ENCODE data around the gene PARM1. TPM values are rescaled to one million over a fixed set of nuclear protein-coding genes. Genes with fewer than 3 reads are reported as not detected.

The PARM1 gene
- total RNA-seq, 2 experiments from 2014 or later, result 0.09 TPM; not detected in 1

DNA sequence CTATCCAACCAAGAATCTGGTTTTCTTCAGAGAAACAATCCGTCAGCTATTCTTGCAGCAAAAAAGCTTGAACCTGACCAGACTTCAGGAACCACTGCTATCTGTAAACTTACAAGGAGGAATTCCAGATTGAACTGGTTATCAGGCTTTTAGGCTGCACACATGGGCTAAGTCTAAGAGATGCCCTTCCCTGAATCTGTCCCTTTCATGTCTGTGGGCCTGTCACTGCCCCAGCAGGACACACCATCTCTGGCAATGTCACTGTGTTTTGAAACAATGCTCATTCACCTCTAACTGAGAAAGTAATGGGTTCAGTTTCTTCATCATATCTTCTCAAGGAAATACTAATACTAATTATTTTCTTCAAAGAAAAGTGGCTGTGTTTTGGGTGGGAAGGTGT lies 72.8 kb downstream of the PARM1 start:
- Mint-ChIP-seq H3K27ac (no peak overlapping the region), H3K4me3 (no peak overlapping the region), H3K4me1 (no peaks in the 10 kb centered on the region), H3K36me3 (no peaks in the 10 kb centered on the region), H3K27me3 (no peaks in the 10 kb centered on the region), H3K9me3 (ENCODE audit: low read depth) (peaks cover 9% of the 10 kb centered on the region)
- no peak for ATAC-seq
- CTCF ChIA-PET, result no interaction called here
- no peak for DNase-seq

DNA sequence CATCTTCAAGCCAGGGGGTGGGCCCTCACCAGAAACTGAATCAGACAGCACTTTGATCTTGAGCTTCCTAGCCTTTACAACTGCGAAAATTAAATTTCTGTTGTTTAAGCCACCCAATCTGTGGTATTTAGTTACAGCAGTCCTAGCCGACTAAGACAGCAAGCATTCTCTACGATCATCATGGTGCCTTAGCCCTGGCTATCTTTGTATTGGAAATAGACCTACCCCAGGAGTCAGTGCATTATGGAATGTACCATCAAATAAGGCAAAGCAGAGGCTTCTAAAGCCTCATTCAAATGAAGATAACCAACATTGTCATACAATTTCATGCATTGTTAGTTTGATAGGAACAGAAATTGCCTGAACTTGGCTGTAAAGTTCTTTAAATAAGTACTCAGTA lies 75.0 kb downstream of the PARM1 start:
- DNase-seq (no peak), ATAC-seq (no peak)
- Mint-ChIP-seq H3K9me3 (ENCODE audit: low read depth) (peaks cover 9% of the 10 kb centered on the region), H3K4me3 (no peak overlapping the region), H3K36me3 (no peaks in the 10 kb centered on the region), H3K27ac (no peak overlapping the region), H3K4me1 (no peaks in the 10 kb centered on the region), H3K27me3 (no peaks in the 10 kb centered on the region)
- CTCF ChIA-PET, result no interaction called here

- CTCF ChIA-PET, result no interaction called here
- Mint-ChIP-seq H3K27ac (no peak overlapping the region), H3K27me3 (no peaks in the 10 kb centered on the region), H3K36me3 (no peaks in the 10 kb centered on the region), H3K9me3 (ENCODE audit: low read depth) (peaks cover 9% of the 10 kb centered on the region), H3K4me1 (no peaks in the 10 kb centered on the region), H3K4me3 (no peak overlapping the region)
- ATAC-seq, result no peak
- DNase-seq, result no peak
Observed at GRCh38 chr4:75009138-75009537, 76.2 kb downstream of the PARM1 start.

GRCh38 chr4:75011131-75011795 lies 78.3 kb downstream of the PARM1 start:
- DNase-seq, result no peak
- H3K4me1 Mint-ChIP-seq, result no peaks in the 10 kb centered on the region
- H3K36me3 Mint-ChIP-seq, result no peaks in the 10 kb centered on the region
- CTCF ChIA-PET, result no interaction called here
- peaks cover 9% of the 10 kb centered on the region for H3K9me3 Mint-ChIP-seq (ENCODE audit: low read depth)
- ATAC-seq, result no peak
- no peaks in the 10 kb centered on the region for H3K27me3 Mint-ChIP-seq
- no peak overlapping the region for H3K4me3 Mint-ChIP-seq
- H3K27ac Mint-ChIP-seq, result no peak overlapping the region

DNA sequence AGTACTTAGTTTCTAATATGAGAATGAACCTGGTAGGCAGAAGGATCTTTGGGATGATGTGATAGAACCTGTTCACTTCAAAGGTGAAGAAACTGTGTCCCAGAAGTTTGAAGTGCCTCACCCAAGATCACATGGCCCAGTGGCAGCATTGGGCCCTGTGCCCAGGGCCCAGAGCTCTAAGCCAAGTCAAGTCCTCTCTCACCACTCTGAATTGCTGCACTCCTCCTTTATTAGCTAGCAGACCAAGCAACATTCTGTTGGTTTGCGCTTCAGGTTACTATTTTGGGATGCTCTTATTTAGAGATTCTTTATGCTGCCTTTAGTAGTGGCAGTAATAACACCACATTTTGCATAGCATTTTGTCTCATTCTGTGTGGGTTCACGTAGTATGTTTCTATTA lies 82.7 kb downstream of the PARM1 start:
- Mint-ChIP-seq H3K27ac (no peak overlapping the region), H3K9me3 (ENCODE audit: low read depth) (no peaks in the 10 kb centered on the region), H3K36me3 (no peaks in the 10 kb centered on the region), H3K4me3 (no peak overlapping the region), H3K4me1 (no peaks in the 10 kb centered on the region), H3K27me3 (no peaks in the 10 kb centered on the region)
- DNase-seq (no peak), ATAC-seq (no peak)
- CTCF ChIA-PET, result no interaction called here

DNA sequence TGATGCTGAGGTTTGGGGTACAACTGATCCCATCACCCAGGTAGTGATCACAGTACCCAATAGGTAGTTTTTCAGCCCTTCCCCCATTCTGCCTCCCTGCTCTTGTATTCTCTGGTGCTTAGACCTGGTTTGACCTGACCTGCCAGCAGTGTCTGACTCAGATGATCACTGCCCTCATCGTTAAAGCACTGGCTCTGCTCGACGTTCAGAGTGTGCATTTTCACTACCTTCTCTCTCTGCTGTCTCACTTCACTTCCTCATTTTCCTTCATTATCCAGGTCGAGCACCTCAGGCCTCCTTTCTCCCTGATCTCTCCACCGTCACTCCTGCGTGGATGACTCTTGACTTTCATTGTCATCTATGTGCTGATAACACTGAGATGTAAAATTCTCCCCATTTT lies 83.6 kb downstream of the PARM1 start:
- ATAC-seq, result no peak
- Mint-ChIP-seq H3K36me3 (no peaks in the 10 kb centered on the region), H3K27ac (no peak overlapping the region), H3K9me3 (ENCODE audit: low read depth) (no peaks in the 10 kb centered on the region), H3K4me1 (no peaks in the 10 kb centered on the region), H3K27me3 (no peaks in the 10 kb centered on the region), H3K4me3 (no peak overlapping the region)
- DNase-seq, result no peak
- CTCF ChIA-PET, result no interaction called here

GRCh38 chr4:75018811-75019479 lies 86.0 kb downstream of the PARM1 start:
- H3K36me3 Mint-ChIP-seq, result no peaks in the 10 kb centered on the region
- no peaks in the 10 kb centered on the region for H3K4me1 Mint-ChIP-seq

GRCh38 chr4:75025431-75025830 lies 92.5 kb downstream of the PARM1 start:
- no peak for DNase-seq
- Mint-ChIP-seq H3K4me1 (no peaks in the 10 kb centered on the region), H3K4me3 (no peak overlapping the region), H3K27me3 (no peaks in the 10 kb centered on the region), H3K27ac (no peak overlapping the region), H3K36me3 (no peaks in the 10 kb centered on the region), H3K9me3 (ENCODE audit: low read depth) (no peaks in the 10 kb centered on the region)
- CTCF ChIA-PET, result no interaction called here
- no peak for ATAC-seq

More at GRCh38 chr4:75018811-75019479, 86.0 kb downstream of the PARM1 start:
- DNase-seq (no peak), ATAC-seq (no peak)
- Mint-ChIP-seq H3K27me3 (no peaks in the 10 kb centered on the region), H3K27ac (no peak overlapping the region), H3K4me3 (no peak overlapping the region), H3K9me3 (ENCODE audit: low read depth) (no peaks in the 10 kb centered on the region)
- CTCF ChIA-PET, result no interaction called here

- Mint-ChIP-seq H3K4me3 (no peak overlapping the region), H3K9me3 (ENCODE audit: low read depth) (no peaks in the 10 kb centered on the region), H3K4me1 (no peaks in the 10 kb centered on the region), H3K36me3 (no peaks in the 10 kb centered on the region), H3K27ac (no peak overlapping the region), H3K27me3 (no peaks in the 10 kb centered on the region)
- no peak for DNase-seq
- ATAC-seq, result no peak
- CTCF ChIA-PET, result no interaction called here
Observed at GRCh38 chr4:75028196-75028854, 95.4 kb downstream of the PARM1 start.

GRCh38 chr4:75030028-75030427 lies 97.1 kb downstream of the PARM1 start:
- no peak for ATAC-seq
- no peaks in the 10 kb centered on the region for H3K27me3 Mint-ChIP-seq
- no peaks in the 10 kb centered on the region for H3K9me3 Mint-ChIP-seq (ENCODE audit: low read depth)
- CTCF ChIA-PET, result no interaction called here
- DNase-seq, result no peak
- H3K4me3 Mint-ChIP-seq, result no peak overlapping the region
- H3K4me1 Mint-ChIP-seq, result no peaks in the 10 kb centered on the region
- no peaks in the 10 kb centered on the region for H3K36me3 Mint-ChIP-seq
- no peak overlapping the region for H3K27ac Mint-ChIP-seq

GRCh38 chr4:75030649-75031235 lies 97.8 kb downstream of the PARM1 start:
- CTCF ChIA-PET, result no interaction called here
- Mint-ChIP-seq H3K4me1 (no peaks in the 10 kb centered on the region), H3K9me3 (ENCODE audit: low read depth) (no peaks in the 10 kb centered on the region), H3K27me3 (no peaks in the 10 kb centered on the region), H3K27ac (no peak overlapping the region), H3K36me3 (no peaks in the 10 kb centered on the region), H3K4me3 (no peak overlapping the region)
- DNase-seq (no peak), ATAC-seq (no peak)

GRCh38 chr4:75031775-75032174 lies 98.9 kb downstream of the PARM1 start:
- Mint-ChIP-seq H3K36me3 (no peaks in the 10 kb centered on the region), H3K4me3 (no peak overlapping the region), H3K27ac (no peak overlapping the region), H3K4me1 (no peaks in the 10 kb centered on the region), H3K27me3 (no peaks in the 10 kb centered on the region), H3K9me3 (ENCODE audit: low read depth) (no peaks in the 10 kb centered on the region)
- CTCF ChIA-PET, result no interaction called here
- no peak for ATAC-seq
- DNase-seq, result no peak

DNA sequence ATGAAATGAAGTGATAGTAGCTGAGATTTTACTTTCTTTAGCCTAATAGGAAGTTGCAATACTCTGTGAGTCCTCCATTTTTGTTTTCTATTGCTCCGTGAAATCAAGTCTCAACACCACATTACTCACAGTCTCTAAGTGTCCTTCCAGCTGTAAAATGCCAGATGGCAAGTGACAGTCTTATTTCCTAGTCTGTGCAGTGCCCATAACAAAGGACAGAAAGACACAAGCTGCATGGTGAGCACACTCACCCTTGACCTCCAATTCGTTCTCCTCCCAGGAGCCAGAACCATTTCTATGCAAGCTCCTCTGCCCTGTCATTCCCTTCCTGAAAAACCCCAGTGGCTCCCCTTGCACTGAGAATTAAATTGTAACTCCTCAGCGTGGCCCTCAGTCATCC lies 101.6 kb downstream of the PARM1 start:
- ATAC-seq, result no peak
- no peak for DNase-seq
- Mint-ChIP-seq H3K27ac (no peak overlapping the region), H3K36me3 (no peaks in the 10 kb centered on the region), H3K4me1 (no peaks in the 10 kb centered on the region), H3K27me3 (no peaks in the 10 kb centered on the region), H3K4me3 (no peak overlapping the region), H3K9me3 (ENCODE audit: low read depth) (peaks cover 2% of the 10 kb centered on the region)
- CTCF ChIA-PET, result no interaction called here

- H3K27ac Mint-ChIP-seq, result no peak overlapping the region
- H3K9me3 Mint-ChIP-seq (ENCODE audit: low read depth), result peaks cover 2% of the 10 kb centered on the region
- CTCF ChIA-PET, result no interaction called here
- H3K4me1 Mint-ChIP-seq, result no peaks in the 10 kb centered on the region
- DNase-seq (no peak), ATAC-seq (no peak)
- H3K36me3 Mint-ChIP-seq, result no peaks in the 10 kb centered on the region
- no peak overlapping the region for H3K4me3 Mint-ChIP-seq
- H3K27me3 Mint-ChIP-seq, result no peaks in the 10 kb centered on the region
Observed at GRCh38 chr4:75035321-75035720, 102.4 kb downstream of the PARM1 start.

Measured in activated CD8-positive, alpha-beta memory T cell treated with anti-CD3 and anti-CD28 coated beads, Interleukin-2, amount 10 ng/mL, durations not matched to agents 7 days and 5 days (primary cell).